Subcutaneous abdominal adipose tissue (tissue), 5 donors: ENCODE data around the gene RBM41.
A peak's percentile ranks its signal among the peaks of the same experiment; 100 is the strongest.
"Not testable (repeated sequence)": the region's sequence is repeated elsewhere in the genome, so short reads cannot be mapped to it uniquely, and the experiment has no call there.

Source experiments
- H3K27ac ChIP-seq: one replicate; pipeline ENCODE4 v1.7.0; 2013; ENCODE audit warnings: low read depth, mild to moderate bottlenecking, inconsistent platforms, low read length, moderate library complexity
- H3K27me3 ChIP-seq, 5 donors: one replicate each; pipeline ENCODE4 v1.7.0; 2013; ENCODE audit warnings: low read length in 5 of 5, inconsistent platforms in 1 of 5; ENCODE audit not compliant: control insufficient read depth in 5 of 5, insufficient read depth in 4 of 5
- H3K36me3 ChIP-seq, 5 donors: one replicate each; pipeline ENCODE4 v1.7.0; 2013; ENCODE audit warnings: low read length in 5 of 5; ENCODE audit not compliant: control insufficient read depth in 5 of 5, insufficient read depth in 5 of 5
- H3K4me1 ChIP-seq, 5 donors: one replicate each; pipeline ENCODE4 v1.7.0; 2013; ENCODE audit warnings: low read length in 5 of 5, mild to moderate bottlenecking in 3 of 5, moderate library complexity in 1 of 5; ENCODE audit not compliant: control insufficient read depth in 5 of 5, insufficient read depth in 5 of 5
- H3K4me3 ChIP-seq, 5 donors: one replicate each; pipeline ENCODE4 v1.7.0; 2013; ENCODE audit warnings: low read length in 5 of 5, low read depth in 1 of 5
- H3K9ac ChIP-seq, 5 donors: one replicate each; pipeline ENCODE4 v1.7.0; 2013; ENCODE audit warnings: low read length in 5 of 5, mild to moderate bottlenecking in 4 of 5, moderate library complexity in 3 of 5
- H3K9me3 ChIP-seq, 5 donors: one replicate each; pipeline ENCODE4 v1.7.0; 2013; ENCODE audit warnings: low read length in 5 of 5; ENCODE audit not compliant: control insufficient read depth in 5 of 5
- donor health status: healthy.
- donor health status: healthy.
- donor health status: healthy.
- donor health status: healthy.
- donor health status: healthy.

Gene RBM41

GRCh38 chrX:107118322-107119147 is at the start of gene RBM41:
Gene RBM41, minus strand, starts transcription at chrX:107118822. Its CDS starts 49 bp downstream, at chrX:107118773.
- Histone ChIP-seq H3K4me1 (peaks cover 0 to 9% (median 8%) of the 10 kb centered on the region in 5 donors), H3K9ac (peak within 1 kb of the TSS in 4 of 5 donors; percentile 32 to 76 (median 70)), H3K27ac (peak within 1 kb of the TSS; percentile 49), H3K4me3 (peak within 1 kb of the TSS; percentile 61 to 85 (median 78)), H3K9me3 (no peaks in the 10 kb centered on the region), H3K36me3 (peaks cover 11 to 23% (median 13%) of the 10 kb centered on the region in 5 donors), H3K27me3 (peaks cover 0 to 3% (median 0%) of the 10 kb centered on the region in 5 donors)

GRCh38 chrX:107168257-107168656 is 49.6 kb upstream of the RBM41 start:
- H3K9ac ChIP-seq = no peak overlapping the region
- no peaks in the 10 kb centered on the region for H3K9me3 ChIP-seq
- H3K4me1 ChIP-seq = no peaks in the 10 kb centered on the region
- no peaks in the 10 kb centered on the region for H3K36me3 ChIP-seq
- peaks cover 0 to 5% (median 3%) of the 10 kb centered on the region in 5 donors for H3K27me3 ChIP-seq
- H3K4me3 ChIP-seq = no peak overlapping the region
- H3K27ac ChIP-seq = no peak overlapping the region

- H3K27me3 ChIP-seq = peaks cover 0 to 5% (median 3%) of the 10 kb centered on the region in 5 donors
- H3K4me3 ChIP-seq = no peak overlapping the region
- no peaks in the 10 kb centered on the region for H3K9me3 ChIP-seq
- H3K9ac ChIP-seq = no peak overlapping the region
- no peaks in the 10 kb centered on the region for H3K36me3 ChIP-seq
- no peak overlapping the region for H3K27ac ChIP-seq
- no peaks in the 10 kb centered on the region for H3K4me1 ChIP-seq
Observed at GRCh38 chrX:107167163-107167921, 48.7 kb upstream of the RBM41 start.

GRCh38 chrX:107157618-107158017 is 39.0 kb upstream of the RBM41 start:
- H3K27me3 ChIP-seq = peaks cover 0 to 11% (median 10%) of the 10 kb centered on the region in 5 donors
- not testable (repeated sequence) for H3K9ac ChIP-seq, H3K9me3 ChIP-seq, H3K4me3 ChIP-seq, H3K27ac ChIP-seq, H3K36me3 ChIP-seq, H3K4me1 ChIP-seq

- not testable (repeated sequence) for H3K4me1 ChIP-seq, H3K9ac ChIP-seq, H3K27ac ChIP-seq, H3K36me3 ChIP-seq, H3K9me3 ChIP-seq
- peaks cover 0 to 15% (median 11%) of the 10 kb centered on the region in 5 donors for H3K27me3 ChIP-seq
- H3K4me3 ChIP-seq = peak overlapping the region in 1 of 5 donors; percentile 17
Observed at GRCh38 chrX:107155621-107156430, 37.2 kb upstream of the RBM41 start.

GRCh38 chrX:107154787-107155620 is 36.4 kb upstream of the RBM41 start:
- no peaks in the 10 kb centered on the region for H3K36me3 ChIP-seq
- H3K4me3 ChIP-seq = peak overlapping the region in 1 of 5 donors; percentile 17
- H3K27me3 ChIP-seq = peaks cover 0 to 15% (median 11%) of the 10 kb centered on the region in 5 donors
- no peak overlapping the region for H3K9ac ChIP-seq
- H3K9me3 ChIP-seq = no peaks in the 10 kb centered on the region
- H3K4me1 ChIP-seq = no peaks in the 10 kb centered on the region
- no peak overlapping the region for H3K27ac ChIP-seq

GRCh38 chrX:107153005-107153404 is 34.4 kb upstream of the RBM41 start:
- no peak overlapping the region for H3K27ac ChIP-seq

GRCh38 chrX:107146670-107147069 is 28.0 kb upstream of the RBM41 start:
- Histone ChIP-seq H3K36me3 (no peaks in the 10 kb centered on the region), H3K9me3 (no peaks in the 10 kb centered on the region), H3K4me3 (no peak overlapping the region), H3K27ac (no peak overlapping the region), H3K27me3 (peaks cover 0 to 5% (median 2%) of the 10 kb centered on the region in 5 donors), H3K4me1 (no peaks in the 10 kb centered on the region), H3K9ac (no peak overlapping the region)

More at GRCh38 chrX:107153005-107153404, 34.4 kb upstream of the RBM41 start:
- Histone ChIP-seq H3K4me3 (no peak overlapping the region), H3K9ac (no peak overlapping the region), H3K36me3 (no peaks in the 10 kb centered on the region), H3K4me1 (no peaks in the 10 kb centered on the region), H3K27me3 (peaks cover 0 to 15% (median 11%) of the 10 kb centered on the region in 5 donors), H3K9me3 (no peaks in the 10 kb centered on the region)

- Histone ChIP-seq H3K9me3 (no peaks in the 10 kb centered on the region), H3K27ac (no peak overlapping the region), H3K27me3 (peaks cover 0 to 4% (median 0%) of the 10 kb centered on the region in 5 donors), H3K9ac (no peak overlapping the region), H3K4me3 (no peak overlapping the region), H3K36me3 (no peaks in the 10 kb centered on the region), H3K4me1 (no peaks in the 10 kb centered on the region)
Observed at GRCh38 chrX:107135965-107136307, 17.3 kb upstream of the RBM41 start.
